ENCODE results near the gene CNN1. TPM values are rescaled to one million over a fixed set of nuclear protein-coding genes. Genes with fewer than 3 reads are reported as not detected.

Gene CNN1
- total and polyA plus RNA-seq, 2 experiments from 2014 or later, result 12.1 to 12.6 TPM

- H3K79me2 ChIP-seq, result peaks cover 8% of the 10 kb centered on the region
- H3K36me3 ChIP-seq (replicated peaks; ENCODE audit: insufficient read depth, low read depth), result no peaks in the 10 kb centered on the region
- H4K20me1 ChIP-seq (ENCODE audit: insufficient read depth, poor library complexity, severe bottlenecking), result no peaks in the 10 kb centered on the region
- no peaks in the 10 kb centered on the region for H3K9me2 ChIP-seq (replicated peaks; ENCODE audit: insufficient read depth)
- TF ChIP-seq, protein P1, sequence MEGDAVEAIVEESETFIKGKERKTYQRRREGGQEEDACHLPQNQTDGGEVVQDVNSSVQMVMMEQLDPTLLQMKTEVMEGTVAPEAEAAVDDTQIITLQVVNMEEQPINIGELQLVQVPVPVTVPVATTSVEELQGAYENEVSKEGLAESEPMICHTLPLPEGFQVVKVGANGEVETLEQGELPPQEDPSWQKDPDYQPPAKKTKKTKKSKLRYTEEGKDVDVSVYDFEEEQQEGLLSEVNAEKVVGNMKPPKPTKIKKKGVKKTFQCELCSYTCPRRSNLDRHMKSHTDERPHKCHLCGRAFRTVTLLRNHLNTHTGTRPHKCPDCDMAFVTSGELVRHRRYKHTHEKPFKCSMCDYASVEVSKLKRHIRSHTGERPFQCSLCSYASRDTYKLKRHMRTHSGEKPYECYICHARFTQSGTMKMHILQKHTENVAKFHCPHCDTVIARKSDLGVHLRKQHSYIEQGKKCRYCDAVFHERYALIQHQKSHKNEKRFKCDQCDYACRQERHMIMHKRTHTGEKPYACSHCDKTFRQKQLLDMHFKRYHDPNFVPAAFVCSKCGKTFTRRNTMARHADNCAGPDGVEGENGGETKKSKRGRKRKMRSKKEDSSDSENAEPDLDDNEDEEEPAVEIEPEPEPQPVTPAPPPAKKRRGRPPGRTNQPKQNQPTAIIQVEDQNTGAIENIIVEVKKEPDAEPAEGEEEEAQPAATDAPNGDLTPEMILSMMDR (IDR thresholded peaks at IDR 0.05; ENCODE audit: poor library complexity), result no peak
- TF ChIP-seq EZH2 (IDR thresholded peaks at IDR 0.05; ENCODE audit: borderline replicate concordance), result no peak
- no peak for TF ChIP-seq EZH2phosphoT487 (IDR thresholded peaks at IDR 0.05; ENCODE audit: low read depth, severe bottlenecking, unreplicated experiment)
- no peaks in the 10 kb centered on the region for H3K9me3 ChIP-seq (ENCODE audit: low read depth)
- H3K27me3 ChIP-seq, result no peaks in the 10 kb centered on the region
- 94% methylated on average over 6 of the region's 6 CpGs for WGBS (ENCODE audit: low lambda C conversion rate, missing lambda C conversion rate)
- no peak overlapping the region for H2AFZ ChIP-seq
- no peak overlapping the region for H3K4me2 ChIP-seq
- no peak overlapping the region for H3K4me3 ChIP-seq
- no peak overlapping the region for H3K27ac ChIP-seq
- no peaks in the 10 kb centered on the region for H3K4me1 ChIP-seq (ENCODE audit: insufficient read depth)
- DNase-seq (ENCODE audit: low spot score), result no peak
These were observed 39.4 kb upstream of the CNN1 start for GRCh38 chr19:11499220-11499726.

- TF ChIP-seq EZH2phosphoT487 (IDR thresholded peaks at IDR 0.05; ENCODE audit: low read depth, severe bottlenecking, unreplicated experiment), result no peak
- no peak for TF ChIP-seq EZH2 (IDR thresholded peaks at IDR 0.05; ENCODE audit: borderline replicate concordance)
- TF ChIP-seq, protein P1 (IDR thresholded peaks at IDR 0.05; ENCODE audit: poor library complexity), result no peak
- Histone ChIP-seq H3K9me2 (replicated peaks; ENCODE audit: insufficient read depth) (no peaks in the 10 kb centered on the region), H3K9me3 (ENCODE audit: low read depth) (no peaks in the 10 kb centered on the region), H3K36me3 (replicated peaks; ENCODE audit: insufficient read depth, low read depth) (no peaks in the 10 kb centered on the region), H3K4me1 (ENCODE audit: insufficient read depth) (no peaks in the 10 kb centered on the region), H4K20me1 (ENCODE audit: insufficient read depth, poor library complexity, severe bottlenecking) (no peaks in the 10 kb centered on the region), H3K4me3 (no peak overlapping the region), H3K4me2 (no peak overlapping the region), H3K79me2 (peaks cover 10% of the 10 kb centered on the region), H2AFZ (no peak overlapping the region), H3K27ac (no peak overlapping the region), H3K27me3 (no peaks in the 10 kb centered on the region)
- DNase-seq (ENCODE audit: low spot score), result no peak
- WGBS (ENCODE audit: low lambda C conversion rate, missing lambda C conversion rate), result 75% methylated on average over 7 of the region's 7 CpGs
These were observed 38.7 kb upstream of the CNN1 start for GRCh38 chr19:11499890-11500420.

- TF ChIP-seq EZH2 (IDR thresholded peaks at IDR 0.05; ENCODE audit: borderline replicate concordance), result no peak
- no peak for TF ChIP-seq EZH2phosphoT487 (IDR thresholded peaks at IDR 0.05; ENCODE audit: low read depth, severe bottlenecking, unreplicated experiment)
- TF ChIP-seq, protein P1 (IDR thresholded peaks at IDR 0.05; ENCODE audit: poor library complexity), result no peak
- Histone ChIP-seq H3K27ac (peak overlapping the region; percentile 94), H3K27me3 (no peaks in the 10 kb centered on the region), H3K9me3 (ENCODE audit: low read depth) (no peaks in the 10 kb centered on the region), H2AFZ (peak overlapping the region; percentile 54), H3K9me2 (replicated peaks; ENCODE audit: insufficient read depth) (no peaks in the 10 kb centered on the region), H3K4me3 (peak overlapping the region; percentile 53), H3K79me2 (peaks cover 10% of the 10 kb centered on the region), H4K20me1 (ENCODE audit: insufficient read depth, poor library complexity, severe bottlenecking) (no peaks in the 10 kb centered on the region), H3K4me2 (peak overlapping the region; percentile 92), H3K36me3 (replicated peaks; ENCODE audit: insufficient read depth, low read depth) (no peaks in the 10 kb centered on the region), H3K4me1 (ENCODE audit: insufficient read depth) (peaks cover 5% of the 10 kb centered on the region)
- no peak for DNase-seq (ENCODE audit: low spot score)
- WGBS (ENCODE audit: low lambda C conversion rate, missing lambda C conversion rate), result 54% methylated on average over 7 of the region's 7 CpGs
These were observed 34.1 kb upstream of the CNN1 start for GRCh38 chr19:11504502-11505031.
